Measurements from ENCODE around the gene IRAK2. TPM values are rescaled to one million over a fixed set of nuclear protein-coding genes. Genes with fewer than 3 reads are reported as not detected.

Gene IRAK2
- total RNA-seq, 2 donors from 2014 or later = 5.6 to 10.1 TPM

DNA sequence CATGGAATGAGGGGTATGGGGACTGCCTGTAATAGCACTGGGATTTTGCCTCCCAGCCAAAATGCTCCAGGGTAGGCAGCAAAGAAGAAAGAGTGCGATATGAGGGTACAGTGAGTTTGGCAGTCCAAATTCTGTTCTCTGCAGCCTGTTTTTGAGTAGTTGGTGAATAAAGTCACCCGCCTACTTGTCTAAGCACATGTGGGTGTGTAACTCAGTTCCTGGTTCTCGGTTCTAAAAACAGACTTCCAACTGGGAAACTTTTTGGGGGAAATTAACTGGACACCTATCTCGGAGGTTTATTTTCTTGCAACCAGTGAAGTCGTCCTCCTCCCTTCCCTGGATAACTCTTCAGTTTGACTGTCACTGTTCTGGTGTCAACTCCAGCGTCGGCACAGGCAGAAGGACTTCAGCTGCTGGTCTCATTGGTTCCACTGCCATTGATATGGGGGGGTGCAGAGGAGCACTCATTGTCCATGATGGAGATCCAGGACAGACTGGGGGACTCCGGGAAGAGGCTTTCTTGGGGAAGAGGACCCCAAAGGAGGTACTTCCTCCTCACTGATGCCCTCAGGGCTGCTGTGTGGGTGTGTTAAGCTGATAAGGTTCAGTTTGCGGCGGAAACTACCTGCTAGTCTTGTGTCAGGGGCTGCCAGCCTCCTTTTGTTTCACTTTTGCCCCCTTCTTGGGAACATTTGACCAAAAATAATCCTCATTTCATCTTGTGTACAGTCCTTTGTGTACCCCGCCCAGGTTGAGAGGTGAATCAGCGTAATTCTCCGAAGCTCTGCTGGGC, 114.9 kb downstream of the IRAK2 start:
- H3K27me3 Mint-ChIP-seq = no peaks in the 10 kb centered on the region
- peaks cover 25% of the 10 kb centered on the region for H3K4me1 Mint-ChIP-seq
- no peak for ATAC-seq (replicated peaks)
- H3K9me3 Mint-ChIP-seq = no peaks in the 10 kb centered on the region
- no peak overlapping the region for H3K27ac Mint-ChIP-seq
- peaks cover 93% of the 10 kb centered on the region for H3K36me3 Mint-ChIP-seq (ENCODE audit: low read depth)
- no peak overlapping the region for H3K4me3 Mint-ChIP-seq

- ATAC-seq (replicated peaks) = peak; percentile 45
- no peaks in the 10 kb centered on the region for H3K9me3 Mint-ChIP-seq
- no peak overlapping the region for H3K4me3 Mint-ChIP-seq
- H3K36me3 Mint-ChIP-seq (ENCODE audit: low read depth) = peaks cover 89% of the 10 kb centered on the region
- H3K4me1 Mint-ChIP-seq = peaks cover 30% of the 10 kb centered on the region
- H3K27ac Mint-ChIP-seq = no peak overlapping the region
- H3K27me3 Mint-ChIP-seq = no peaks in the 10 kb centered on the region
Measured at GRCh38 chr3:10280177-10280529, 115.4 kb downstream of the IRAK2 start.

GRCh38 chr3:10280571-10280970, 115.9 kb downstream of the IRAK2 start:
- peaks cover 89% of the 10 kb centered on the region for H3K36me3 Mint-ChIP-seq (ENCODE audit: low read depth)
- H3K4me3 Mint-ChIP-seq = no peak overlapping the region
- no peaks in the 10 kb centered on the region for H3K27me3 Mint-ChIP-seq
- H3K27ac Mint-ChIP-seq = no peak overlapping the region
- peaks cover 34% of the 10 kb centered on the region for H3K4me1 Mint-ChIP-seq
- ATAC-seq (replicated peaks) = no peak
- no peaks in the 10 kb centered on the region for H3K9me3 Mint-ChIP-seq

- H3K4me3 Mint-ChIP-seq = no peak overlapping the region
- peaks cover 89% of the 10 kb centered on the region for H3K36me3 Mint-ChIP-seq (ENCODE audit: low read depth)
- H3K9me3 Mint-ChIP-seq = no peaks in the 10 kb centered on the region
- H3K27ac Mint-ChIP-seq = peak overlapping the region; percentile 41
- peaks cover 35% of the 10 kb centered on the region for H3K4me1 Mint-ChIP-seq
- no peaks in the 10 kb centered on the region for H3K27me3 Mint-ChIP-seq
- no peak for ATAC-seq (replicated peaks)
Measured at GRCh38 chr3:10281951-10282350, 117.2 kb downstream of the IRAK2 start.

GRCh38 chr3:10283638-10284037, 118.9 kb downstream of the IRAK2 start:
- Mint-ChIP-seq H3K9me3 (no peaks in the 10 kb centered on the region), H3K27me3 (no peaks in the 10 kb centered on the region), H3K4me3 (peak overlapping the region; percentile 65), H3K4me1 (peaks cover 35% of the 10 kb centered on the region), H3K27ac (peak overlapping the region; percentile 87), H3K36me3 (ENCODE audit: low read depth) (peaks cover 89% of the 10 kb centered on the region)
- ATAC-seq (replicated peaks) = no peak

DNA sequence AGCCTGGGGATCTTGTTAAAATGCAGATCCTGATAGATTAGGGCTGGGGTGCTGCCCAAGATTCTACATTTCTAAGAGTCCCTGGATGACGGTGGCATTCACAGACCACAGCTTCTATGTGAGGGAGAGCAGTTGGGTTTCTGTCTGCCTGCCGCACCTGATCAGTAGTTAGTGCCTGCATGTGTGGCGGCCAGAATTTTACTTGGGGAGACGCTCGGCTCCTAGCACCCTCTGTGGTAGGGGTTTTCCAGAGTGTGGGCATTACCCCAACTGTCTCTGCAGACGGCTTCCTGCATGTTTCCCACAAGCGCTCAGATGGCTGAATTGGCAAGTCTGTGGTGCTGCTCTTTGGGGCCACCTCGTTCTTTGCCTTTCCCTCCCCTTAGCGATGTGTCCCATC, 119.8 kb downstream of the IRAK2 start:
- H3K36me3 Mint-ChIP-seq (ENCODE audit: low read depth) = peaks cover 89% of the 10 kb centered on the region
- peaks cover 35% of the 10 kb centered on the region for H3K4me1 Mint-ChIP-seq
- no peaks in the 10 kb centered on the region for H3K27me3 Mint-ChIP-seq
- peak overlapping the region; percentile 87 for H3K27ac Mint-ChIP-seq
- peak overlapping the region; percentile 65 for H3K4me3 Mint-ChIP-seq
- ATAC-seq (replicated peaks) = peak; percentile 80
- no peaks in the 10 kb centered on the region for H3K9me3 Mint-ChIP-seq

DNA sequence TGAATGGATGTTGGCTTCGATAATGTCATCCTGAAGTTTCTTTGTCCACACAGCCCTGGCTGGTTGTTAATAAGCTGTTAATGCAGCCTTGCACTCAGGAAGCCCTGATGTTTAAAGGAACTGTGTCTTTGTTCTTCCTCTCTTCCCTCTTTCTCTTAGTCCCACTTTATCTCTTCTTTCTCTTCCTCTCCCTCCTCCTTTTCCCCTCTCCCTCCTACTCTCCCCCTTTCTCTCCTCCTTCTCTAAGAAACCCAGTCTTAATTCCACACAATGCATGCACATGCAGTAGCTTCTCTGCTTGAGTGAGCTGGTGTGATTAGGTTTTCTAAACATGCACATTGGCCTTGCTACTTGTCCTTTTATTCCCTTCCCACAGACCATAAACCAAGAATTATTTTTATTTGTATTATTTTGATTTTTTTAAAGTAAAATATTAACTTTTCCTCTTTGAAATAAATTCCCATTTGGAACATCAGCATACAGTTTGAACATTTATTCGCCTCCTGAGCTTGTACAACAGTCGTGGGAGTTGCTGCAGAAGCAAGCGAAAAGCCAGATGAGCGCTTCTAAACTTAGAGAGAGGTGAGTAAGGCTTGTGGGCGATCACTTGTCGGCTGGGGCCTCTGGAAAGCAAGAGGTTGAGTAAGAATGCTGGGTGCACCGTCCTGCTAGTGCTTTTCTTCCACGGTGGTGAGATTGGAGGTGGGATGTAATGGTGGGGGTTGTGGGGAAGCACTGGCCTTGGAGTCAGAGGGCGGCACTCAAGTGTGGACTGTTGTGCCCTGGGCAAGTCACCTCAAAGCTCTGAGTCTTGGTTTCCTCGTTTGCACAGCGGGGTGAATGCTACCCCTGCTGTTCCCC, 120.8 kb downstream of the IRAK2 start:
- no peaks in the 10 kb centered on the region for H3K27me3 Mint-ChIP-seq
- H3K27ac Mint-ChIP-seq = peak overlapping the region; percentile 87
- no peaks in the 10 kb centered on the region for H3K9me3 Mint-ChIP-seq
- H3K4me3 Mint-ChIP-seq = peak overlapping the region; percentile 65
- peaks cover 83% of the 10 kb centered on the region for H3K36me3 Mint-ChIP-seq (ENCODE audit: low read depth)
- peak; percentile 67 for ATAC-seq (replicated peaks)
- H3K4me1 Mint-ChIP-seq = peaks cover 35% of the 10 kb centered on the region

DNA sequence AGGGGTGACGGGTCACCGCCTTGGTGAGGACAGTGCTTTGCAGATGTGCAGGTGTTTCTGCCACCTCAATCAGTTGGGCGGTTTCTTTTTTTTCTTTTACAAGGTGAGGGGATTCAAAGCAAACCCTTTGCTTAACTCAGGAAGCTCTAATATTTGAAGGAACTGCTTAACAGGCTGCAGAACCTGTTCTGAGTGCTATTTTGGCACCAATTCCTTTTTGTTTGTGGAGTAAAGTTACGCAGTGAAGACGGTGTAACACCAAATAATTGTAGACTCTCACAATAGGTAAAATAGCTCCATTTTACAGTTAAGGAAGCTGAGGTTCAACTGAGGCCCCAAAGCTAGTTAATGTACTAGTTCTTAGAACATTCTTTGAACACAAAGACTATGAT, 121.4 kb downstream of the IRAK2 start:
- peaks cover 77% of the 10 kb centered on the region for H3K36me3 Mint-ChIP-seq (ENCODE audit: low read depth)
- peak overlapping the region; percentile 65 for H3K4me3 Mint-ChIP-seq
- H3K4me1 Mint-ChIP-seq = peaks cover 35% of the 10 kb centered on the region
- H3K27ac Mint-ChIP-seq = no peak overlapping the region
- no peak for ATAC-seq (replicated peaks)
- H3K9me3 Mint-ChIP-seq = no peaks in the 10 kb centered on the region
- H3K27me3 Mint-ChIP-seq = no peaks in the 10 kb centered on the region

DNA sequence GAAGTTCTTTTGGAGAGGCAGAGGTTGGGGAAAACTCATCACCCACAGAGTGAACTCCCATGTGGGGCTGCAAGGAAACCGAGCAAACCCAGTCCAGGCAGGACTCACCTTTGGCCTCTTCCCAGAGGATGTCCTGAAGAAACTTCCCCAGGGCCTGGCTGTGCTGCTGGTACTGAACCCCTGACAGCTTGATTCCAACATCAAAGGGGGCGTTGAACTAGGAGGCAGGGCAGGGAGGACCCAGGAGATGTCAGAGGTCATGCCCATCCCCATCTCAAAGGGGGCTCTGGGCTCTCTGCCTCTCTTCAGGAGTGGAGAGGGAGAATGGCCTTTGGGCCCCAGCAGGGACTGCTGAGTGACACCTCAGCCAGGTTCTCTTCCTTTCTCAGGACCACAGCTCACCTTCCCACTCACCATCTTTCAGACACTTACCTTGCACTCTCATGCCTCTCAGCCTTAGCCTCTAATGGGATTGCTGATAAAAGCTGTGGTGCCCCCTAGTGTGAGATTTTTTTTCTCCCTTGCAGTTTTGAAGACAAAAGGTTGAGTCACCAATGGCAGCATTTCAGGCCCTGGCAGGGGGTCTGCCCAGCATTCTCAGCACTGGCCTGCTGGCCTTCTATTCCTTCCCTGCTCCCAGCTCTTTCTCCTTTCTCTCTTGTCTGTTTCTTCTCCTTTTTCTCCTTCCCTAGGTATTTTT, 122.0 kb downstream of the IRAK2 start:
- H3K27me3 Mint-ChIP-seq = no peaks in the 10 kb centered on the region
- ATAC-seq (replicated peaks) = peak; percentile 26
- no peak overlapping the region for H3K4me3 Mint-ChIP-seq
- H3K36me3 Mint-ChIP-seq (ENCODE audit: low read depth) = peaks cover 77% of the 10 kb centered on the region
- peak overlapping the region; percentile 74 for H3K27ac Mint-ChIP-seq
- no peaks in the 10 kb centered on the region for H3K9me3 Mint-ChIP-seq
- peaks cover 35% of the 10 kb centered on the region for H3K4me1 Mint-ChIP-seq

DNA sequence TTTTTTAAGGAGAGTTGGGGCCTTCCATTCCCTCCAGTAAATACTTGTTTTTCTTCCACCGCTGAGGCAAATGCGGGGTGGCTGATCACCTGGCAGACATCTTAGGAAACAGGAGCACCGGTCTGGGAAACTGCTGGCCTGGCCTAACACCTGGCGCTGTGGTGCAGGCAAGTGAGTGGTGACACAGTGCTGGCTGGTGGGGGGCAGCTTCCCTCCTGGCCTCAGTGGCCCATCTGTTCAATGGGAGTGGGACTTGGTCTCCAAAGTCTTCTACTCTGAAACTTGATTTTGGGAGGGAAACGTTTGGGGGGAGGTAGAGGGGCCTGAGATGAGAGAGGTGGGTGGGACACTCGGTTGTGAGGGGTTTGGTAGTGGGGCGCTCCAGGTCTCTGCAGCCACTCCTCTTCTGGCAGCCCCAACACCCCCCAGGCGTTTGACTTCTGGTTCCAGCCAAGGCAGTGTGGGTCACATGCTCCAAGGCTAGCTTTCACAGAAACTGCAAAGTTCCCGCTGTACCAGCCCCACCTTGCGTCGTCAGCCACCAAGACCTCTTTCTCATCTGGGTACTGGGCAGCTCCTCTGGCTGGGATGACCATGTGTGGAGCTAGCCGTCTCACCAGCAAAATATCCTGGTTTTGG, 123.3 kb downstream of the IRAK2 start:
- no peak overlapping the region for H3K27ac Mint-ChIP-seq
- H3K36me3 Mint-ChIP-seq (ENCODE audit: low read depth) = peaks cover 77% of the 10 kb centered on the region
- H3K9me3 Mint-ChIP-seq = no peaks in the 10 kb centered on the region
- no peaks in the 10 kb centered on the region for H3K27me3 Mint-ChIP-seq
- no peak overlapping the region for H3K4me3 Mint-ChIP-seq
- peaks cover 28% of the 10 kb centered on the region for H3K4me1 Mint-ChIP-seq
- ATAC-seq (replicated peaks) = no peak

- ATAC-seq (replicated peaks) = no peak
- Mint-ChIP-seq H3K9me3 (no peaks in the 10 kb centered on the region), H3K27ac (no peak overlapping the region), H3K4me3 (no peak overlapping the region), H3K36me3 (ENCODE audit: low read depth) (peaks cover 77% of the 10 kb centered on the region), H3K4me1 (peaks cover 24% of the 10 kb centered on the region), H3K27me3 (no peaks in the 10 kb centered on the region)
Measured at GRCh38 chr3:10288575-10288960, 123.8 kb downstream of the IRAK2 start.

DNA sequence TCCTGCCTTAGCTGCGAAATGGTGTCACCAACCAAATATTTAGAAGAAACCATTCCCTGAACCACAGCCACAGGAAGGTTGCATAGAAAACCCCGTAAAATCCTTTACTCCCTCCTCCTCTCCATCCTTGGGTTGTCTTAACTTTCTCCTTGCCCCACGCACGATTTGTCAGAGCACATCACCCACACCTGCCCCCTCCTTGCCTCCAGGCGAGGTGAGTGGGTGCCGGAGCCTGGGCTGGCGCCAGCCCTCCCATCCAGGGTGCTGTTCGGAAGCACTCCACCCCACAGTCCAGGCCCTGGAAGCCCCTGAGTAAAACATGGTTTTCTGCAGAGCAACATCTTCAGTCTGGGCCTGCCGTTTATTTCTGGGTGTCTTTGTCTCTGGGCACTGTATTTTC, 124.4 kb downstream of the IRAK2 start:
- Mint-ChIP-seq H3K4me3 (no peak overlapping the region), H3K27ac (no peak overlapping the region), H3K4me1 (peaks cover 20% of the 10 kb centered on the region), H3K27me3 (no peaks in the 10 kb centered on the region), H3K36me3 (ENCODE audit: low read depth) (peaks cover 78% of the 10 kb centered on the region), H3K9me3 (no peaks in the 10 kb centered on the region)
- ATAC-seq (replicated peaks) = no peak

DNA sequence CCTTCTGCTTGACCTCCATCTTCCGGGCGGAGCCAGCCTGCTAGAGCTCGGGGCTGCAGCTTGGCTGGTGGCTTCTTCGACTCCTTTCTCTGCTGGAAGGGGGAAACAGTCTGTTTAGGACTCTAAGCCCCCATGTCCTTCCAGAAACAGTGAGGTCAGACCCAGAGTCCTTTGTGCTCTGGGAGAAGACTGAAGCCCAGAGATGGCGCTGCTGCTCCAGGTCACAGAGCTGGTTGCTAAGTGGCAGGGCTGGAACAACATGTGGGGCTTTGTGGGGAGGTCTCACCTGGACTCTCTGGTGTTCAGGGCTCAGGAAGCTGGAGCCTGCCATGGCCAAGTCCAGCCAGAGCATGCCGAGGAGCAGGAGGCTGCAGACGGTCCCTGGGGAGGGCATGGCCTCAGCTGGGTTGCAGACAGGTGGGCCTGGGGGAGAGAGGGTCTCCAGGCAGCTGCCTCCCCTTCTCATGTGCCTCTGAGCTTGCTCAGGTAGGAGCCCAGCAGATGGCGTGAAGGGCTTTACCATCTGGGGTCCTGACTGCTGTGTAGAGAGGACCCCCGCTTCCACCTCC, 125.2 kb downstream of the IRAK2 start:
- H3K9me3 Mint-ChIP-seq = no peaks in the 10 kb centered on the region
- no peak overlapping the region for H3K27ac Mint-ChIP-seq
- H3K4me1 Mint-ChIP-seq = peaks cover 15% of the 10 kb centered on the region
- no peak overlapping the region for H3K4me3 Mint-ChIP-seq
- no peaks in the 10 kb centered on the region for H3K27me3 Mint-ChIP-seq
- no peak for ATAC-seq (replicated peaks)
- peaks cover 86% of the 10 kb centered on the region for H3K36me3 Mint-ChIP-seq (ENCODE audit: low read depth)
